SK-N-MC (cell line): ENCODE results near the gene KRT12.

Experiments
- DNase-seq: peaks from one replicate; pipeline ENCODE4 v3.0.0-alpha.2; 2011; ENCODE audit warnings: low read depth, low spot score
- H3K27ac ChIP-seq: fragments of 200-600 bp; sonication (generic); 2 replicates; pipeline ENCODE4 v1.5.1; 2016; ENCODE audit warnings: mixed run types
- H3K36me3 ChIP-seq: fragments of 200-600 bp; sonication (generic); 2 replicates; pipeline ENCODE4 v1.6.1; 2017; ENCODE audit warnings: antibody characterized with exemption, low read length, mixed read lengths; ENCODE audit not compliant: insufficient read depth
- H3K4me3 ChIP-seq: fragments of 200-600 bp; sonication (generic); 2 replicates; pipeline ENCODE4 v1.5.1; 2016
- H3K9ac ChIP-seq: fragments of 200-600 bp; sonication (generic); 2 replicates; pipeline ENCODE4 v1.8.0; 2017; ENCODE audit warnings: mixed run types, mixed read lengths; ENCODE audit not compliant: insufficient read length
- H3K9me3 ChIP-seq: fragments of 200-600 bp; sonication (generic); 2 replicates; pipeline ENCODE4 v1.6.1; 2017; ENCODE audit warnings: low read depth, mild to moderate bottlenecking, antibody characterized with exemption, low read length, moderate library complexity, mixed read lengths
- EZH2 ChIP-seq: fragments of 200-600 bp; sonication (generic); IDR thresholded peaks from one replicate; pipeline ENCODE4 v1.6.1; 2017; ENCODE audit warnings: antibody characterized with exemption
- FOXP2 ChIP-seq: optimal IDR thresholded peaks from 2 replicates; pipeline ENCODE3; 2011; ENCODE audit warnings: mild to moderate bottlenecking, moderate library complexity; ENCODE audit not compliant: insufficient read depth; ENCODE audit errors: extremely low read length, control extremely low read depth
- POLR2AphosphoS5 ChIP-seq: IDR thresholded peaks from 2 replicates; pipeline ENCODE4 v1.6.1; 2012; ENCODE audit warnings: mild to moderate bottlenecking, low read depth, low read length, borderline replicate concordance

Gene KRT12

GRCh38 chr17:40866838-40867237 is at the start of gene KRT12:
Gene KRT12 (minus strand): TSS chr17:40867223. CDS start chr17:40867186, 37 bp downstream.
- H3K27ac ChIP-seq, result peak within 1 kb of the TSS; percentile 63
- peak within 1 kb of the TSS; percentile 70 for H3K4me3 ChIP-seq
- no peaks in the 10 kb centered on the region for H3K9me3 ChIP-seq
- TF ChIP-seq FOXP2 (peak; percentile 68), EZH2 (no peak), POLR2AphosphoS5 (no peak; the same call in 1 of the 2 replicates)
- peak within 1 kb of the TSS; percentile 52 for H3K9ac ChIP-seq
- H3K36me3 ChIP-seq, result peaks cover 13% of the 10 kb centered on the region
- no peak for DNase-seq

GRCh38 chr17:40916366-40916765 is 49.3 kb upstream of the KRT12 start:
- Histone ChIP-seq H3K36me3 (no peaks in the 10 kb centered on the region), H3K9ac (no peak overlapping the region), H3K9me3 (no peaks in the 10 kb centered on the region), H3K27ac (no peak overlapping the region), H3K4me3 (no peak overlapping the region)
- TF ChIP-seq FOXP2 (no peak), EZH2 (no peak), POLR2AphosphoS5 (no peak)
- no peak for DNase-seq

GRCh38 chr17:40915721-40916256 is 48.8 kb upstream of the KRT12 start:
- Histone ChIP-seq H3K4me3 (no peak overlapping the region), H3K9ac (no peak overlapping the region), H3K27ac (no peak overlapping the region), H3K9me3 (no peaks in the 10 kb centered on the region), H3K36me3 (no peaks in the 10 kb centered on the region)
- no peak for DNase-seq
- no peak for TF ChIP-seq FOXP2
- no peak for TF ChIP-seq EZH2
- TF ChIP-seq POLR2AphosphoS5, result no peak

- H3K27ac ChIP-seq, result no peak overlapping the region
- H3K9ac ChIP-seq, result no peak overlapping the region
These were observed 48.2 kb upstream of the KRT12 start for GRCh38 chr17:40915199-40915661.

GRCh38 chr17:40914075-40914855 is 47.2 kb upstream of the KRT12 start:
- TF ChIP-seq EZH2 (no peak), POLR2AphosphoS5 (no peak), FOXP2 (no peak)
- Histone ChIP-seq H3K4me3 (no peak overlapping the region), H3K9ac (no peak overlapping the region), H3K36me3 (no peaks in the 10 kb centered on the region), H3K9me3 (no peaks in the 10 kb centered on the region), H3K27ac (no peak overlapping the region)
- DNase-seq, result no peak

More at GRCh38 chr17:40915199-40915661, 48.2 kb upstream of the KRT12 start:
- DNase-seq, result no peak
- Histone ChIP-seq H3K9me3 (no peaks in the 10 kb centered on the region), H3K4me3 (no peak overlapping the region), H3K36me3 (no peaks in the 10 kb centered on the region)
- no peak for TF ChIP-seq EZH2
- TF ChIP-seq FOXP2, result no peak
- no peak for TF ChIP-seq POLR2AphosphoS5

- no peak for DNase-seq
- no peak for TF ChIP-seq POLR2AphosphoS5
- TF ChIP-seq EZH2, result no peak
- TF ChIP-seq FOXP2, result no peak
- Histone ChIP-seq H3K36me3 (no peaks in the 10 kb centered on the region), H3K9ac (no peak overlapping the region), H3K9me3 (no peaks in the 10 kb centered on the region), H3K27ac (no peak overlapping the region), H3K4me3 (no peak overlapping the region)
These were observed 45.6 kb upstream of the KRT12 start for GRCh38 chr17:40912486-40913210.

GRCh38 chr17:40910441-40910841 is 43.4 kb upstream of the KRT12 start:
- peak overlapping the region; percentile 81 for H3K9ac ChIP-seq
- H3K27ac ChIP-seq, result peak overlapping the region; percentile 99
- H3K9me3 ChIP-seq, result no peaks in the 10 kb centered on the region
- TF ChIP-seq FOXP2, result no peak
- TF ChIP-seq POLR2AphosphoS5, result no peak
- DNase-seq, result no peak
- H3K4me3 ChIP-seq, result peak overlapping the region; percentile 56
- no peaks in the 10 kb centered on the region for H3K36me3 ChIP-seq

- no peaks in the 10 kb centered on the region for H3K9me3 ChIP-seq
- peak overlapping the region; percentile 56 for H3K4me3 ChIP-seq
- H3K36me3 ChIP-seq, result no peaks in the 10 kb centered on the region
- peak overlapping the region; percentile 99 for H3K27ac ChIP-seq
- TF ChIP-seq FOXP2 (no peak), EZH2 (no peak), POLR2AphosphoS5 (no peak)
- no peak for DNase-seq
- H3K9ac ChIP-seq, result peak overlapping the region; percentile 81
These were observed 42.7 kb upstream of the KRT12 start for GRCh38 chr17:40909755-40910154.
